BJ (cell line): ENCODE results near the gene TXNRD2. TPM values are rescaled to one million over a fixed set of nuclear protein-coding genes. Genes with fewer than 3 reads are reported as not detected.

Experiments used
- CTCF ChIA-PET: fragments of 350-600 bp; formaldehyde crosslinking; extraction: SDS; loops from one replicate; lab custom pipeline; 2021; ENCODE audit warnings: antibody characterized with exemption, inconsistent platforms; lab: Yijun Ruan, JAX
- POLR2A ChIA-PET: fragments of 300-600 bp; sonication (Branson Sonifier 250); formaldehyde crosslinking; extraction: SDS; loops from one replicate; lab custom pipeline; 2021; ENCODE audit warnings: antibody characterized with exemption; lab: Charles Lee
- DNase-seq: peaks from one replicate; pipeline ENCODE4 v3.0.0-alpha.2; 2011; ENCODE audit warnings: low read depth
- H3K27me3 ChIP-seq: 2 replicates; pipeline ENCODE4 v1.6.0; 2011; ENCODE audit warnings: low read length; ENCODE audit not compliant: control insufficient read depth, insufficient read depth
- H3K36me3 ChIP-seq: 2 replicates; pipeline ENCODE4 v1.5.1; 2011; ENCODE audit warnings: low read length; ENCODE audit not compliant: control insufficient read depth, insufficient read depth
- H3K4me3 ChIP-seq: 2 replicates; pipeline ENCODE4 v1.5.1; 2011; ENCODE audit warnings: low read depth, mild to moderate bottlenecking, control low read depth, low read length
- polyA plus RNA-seq: library from polyadenylated mRNA; depleted of rRNA; stranded (reverse); fragments of >200 nt; gene quantifications from 2 replicates; pipeline ENCODE4 v1.2.3, GENCODE V29; 2011
- TF ChIP-seq, protein P1 (sequence below): IDR thresholded peaks from 2 replicates; pipeline ENCODE4 v1.5.1; 2011; ENCODE audit warnings: low read depth, mild to moderate bottlenecking, control low read depth, inconsistent platforms, low read length, moderate library complexity; ENCODE audit not compliant: insufficient read depth

Gene TXNRD2
- polyA plus RNA-seq, 1 experiment: 28.5 TPM

DNA sequence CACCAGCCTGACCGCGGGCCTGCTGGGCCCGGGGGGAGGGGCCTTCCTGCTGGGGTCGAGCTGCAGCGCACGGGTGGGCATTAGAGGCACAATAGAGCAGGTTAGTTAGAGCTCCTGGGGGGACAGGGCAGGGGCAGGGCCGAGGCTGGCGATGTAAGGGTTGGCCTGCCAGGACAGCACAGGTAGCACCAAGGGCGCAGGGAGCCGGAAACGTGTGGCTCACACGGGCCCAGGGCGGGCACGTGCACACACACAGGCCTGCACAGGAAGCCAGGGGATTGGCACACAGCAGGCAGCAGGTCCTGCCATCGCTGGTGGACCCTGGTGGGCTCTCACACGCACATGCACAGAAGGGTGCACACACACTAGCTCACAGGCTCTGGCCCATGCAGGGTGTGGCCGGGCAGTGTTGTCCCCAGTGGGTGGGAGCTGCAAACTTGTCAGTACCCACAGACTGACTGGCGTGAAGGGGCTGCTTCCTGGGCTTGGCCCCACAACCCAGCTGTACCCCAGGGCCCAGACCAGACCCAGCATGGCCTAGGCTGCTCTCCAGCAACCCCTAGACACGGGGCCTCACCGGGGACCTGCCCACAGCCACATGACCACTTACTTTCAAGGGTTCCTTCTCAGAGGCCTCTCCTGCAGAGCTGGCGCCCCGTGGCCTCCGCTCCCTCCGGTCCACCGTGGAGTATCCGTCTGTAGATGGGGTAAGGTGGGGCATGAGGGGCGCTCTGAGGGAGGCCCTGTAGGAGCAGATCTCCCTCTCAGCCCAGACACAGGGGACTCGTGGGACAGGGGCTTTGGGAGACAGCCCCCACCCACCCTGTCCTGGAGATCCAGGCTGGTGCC is 29.9 kb upstream of the TXNRD2 start:
- Histone ChIP-seq H3K27me3 (no peaks in the 10 kb centered on the region), H3K4me3 (no peak overlapping the region), H3K36me3 (peaks cover 26% of the 10 kb centered on the region)
- no peak for DNase-seq
- TF ChIP-seq, protein P1, sequence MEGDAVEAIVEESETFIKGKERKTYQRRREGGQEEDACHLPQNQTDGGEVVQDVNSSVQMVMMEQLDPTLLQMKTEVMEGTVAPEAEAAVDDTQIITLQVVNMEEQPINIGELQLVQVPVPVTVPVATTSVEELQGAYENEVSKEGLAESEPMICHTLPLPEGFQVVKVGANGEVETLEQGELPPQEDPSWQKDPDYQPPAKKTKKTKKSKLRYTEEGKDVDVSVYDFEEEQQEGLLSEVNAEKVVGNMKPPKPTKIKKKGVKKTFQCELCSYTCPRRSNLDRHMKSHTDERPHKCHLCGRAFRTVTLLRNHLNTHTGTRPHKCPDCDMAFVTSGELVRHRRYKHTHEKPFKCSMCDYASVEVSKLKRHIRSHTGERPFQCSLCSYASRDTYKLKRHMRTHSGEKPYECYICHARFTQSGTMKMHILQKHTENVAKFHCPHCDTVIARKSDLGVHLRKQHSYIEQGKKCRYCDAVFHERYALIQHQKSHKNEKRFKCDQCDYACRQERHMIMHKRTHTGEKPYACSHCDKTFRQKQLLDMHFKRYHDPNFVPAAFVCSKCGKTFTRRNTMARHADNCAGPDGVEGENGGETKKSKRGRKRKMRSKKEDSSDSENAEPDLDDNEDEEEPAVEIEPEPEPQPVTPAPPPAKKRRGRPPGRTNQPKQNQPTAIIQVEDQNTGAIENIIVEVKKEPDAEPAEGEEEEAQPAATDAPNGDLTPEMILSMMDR: no peak
- ChIA-PET POLR2A (no interaction called here), CTCF (interaction anchor here (0.7 to 7.2 kb wide), 8 partner anchors 9 to 104 kb away, joined by 3 to 97 read pairs (median 6); no protein-coding TSS in a partner anchor)

DNA sequence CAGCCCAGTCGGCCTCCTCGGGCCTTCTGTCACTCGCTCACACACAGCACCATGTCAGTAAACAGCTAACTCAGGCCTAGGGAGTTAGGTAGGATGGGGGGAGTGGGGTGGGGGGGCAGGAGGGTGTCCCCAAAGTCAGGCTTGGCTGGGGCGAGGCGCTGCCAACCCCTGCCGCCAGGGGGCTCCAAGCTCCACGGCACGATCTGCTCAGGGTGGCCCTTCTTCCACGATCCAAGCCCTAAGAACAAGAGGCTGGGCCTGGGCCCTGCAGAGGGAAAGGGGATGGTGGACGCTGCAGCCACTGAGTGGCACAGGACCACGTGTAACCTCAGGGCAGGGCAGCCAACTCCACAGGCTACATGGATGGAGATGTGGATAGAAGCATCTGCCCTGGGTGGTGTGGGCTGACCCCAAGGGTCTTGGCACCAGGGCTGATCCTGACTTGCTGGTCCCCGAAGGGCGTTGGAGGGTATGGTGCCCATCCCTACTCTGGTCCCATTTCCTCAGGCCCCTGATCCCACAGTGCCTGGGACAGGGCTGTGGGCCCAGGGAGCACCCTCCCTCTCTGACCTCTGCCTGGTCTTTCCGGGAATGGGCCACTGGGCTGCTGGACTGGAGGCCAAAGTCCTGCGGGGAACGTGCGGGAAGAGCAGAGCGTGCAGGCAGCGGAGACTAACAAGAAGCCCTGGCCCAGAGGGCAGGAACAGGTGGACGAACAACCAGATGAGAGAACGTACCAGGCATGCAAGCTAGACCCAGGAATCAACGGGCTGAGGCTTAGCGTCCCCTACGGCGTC is 29.1 kb upstream of the TXNRD2 start:
- TF ChIP-seq, protein P1: peak; percentile 97
- ChIA-PET CTCF (interaction anchor here (0.7 to 7.2 kb wide), 12 partner anchors 8 to 145 kb away, joined by 3 to 97 read pairs (median 5); partner anchors contain the start of gene RANBP1), POLR2A (no interaction called here)
- Histone ChIP-seq H3K27me3 (no peaks in the 10 kb centered on the region), H3K36me3 (peaks cover 26% of the 10 kb centered on the region), H3K4me3 (no peak overlapping the region)
- no peak for DNase-seq

GRCh38 chr22:19970031-19970478 is 28.4 kb upstream of the TXNRD2 start:
- no peak for DNase-seq
- ChIA-PET CTCF (interaction anchor here (0.6 to 7.2 kb wide), 11 partner anchors 8 to 163 kb away, joined by 3 to 97 read pairs (median 5); partner anchors contain the start of gene RANBP1), POLR2A (no interaction called here)
- Histone ChIP-seq H3K36me3 (peaks cover 27% of the 10 kb centered on the region), H3K27me3 (no peaks in the 10 kb centered on the region), H3K4me3 (no peak overlapping the region)
- TF ChIP-seq, protein P1: no peak

DNA sequence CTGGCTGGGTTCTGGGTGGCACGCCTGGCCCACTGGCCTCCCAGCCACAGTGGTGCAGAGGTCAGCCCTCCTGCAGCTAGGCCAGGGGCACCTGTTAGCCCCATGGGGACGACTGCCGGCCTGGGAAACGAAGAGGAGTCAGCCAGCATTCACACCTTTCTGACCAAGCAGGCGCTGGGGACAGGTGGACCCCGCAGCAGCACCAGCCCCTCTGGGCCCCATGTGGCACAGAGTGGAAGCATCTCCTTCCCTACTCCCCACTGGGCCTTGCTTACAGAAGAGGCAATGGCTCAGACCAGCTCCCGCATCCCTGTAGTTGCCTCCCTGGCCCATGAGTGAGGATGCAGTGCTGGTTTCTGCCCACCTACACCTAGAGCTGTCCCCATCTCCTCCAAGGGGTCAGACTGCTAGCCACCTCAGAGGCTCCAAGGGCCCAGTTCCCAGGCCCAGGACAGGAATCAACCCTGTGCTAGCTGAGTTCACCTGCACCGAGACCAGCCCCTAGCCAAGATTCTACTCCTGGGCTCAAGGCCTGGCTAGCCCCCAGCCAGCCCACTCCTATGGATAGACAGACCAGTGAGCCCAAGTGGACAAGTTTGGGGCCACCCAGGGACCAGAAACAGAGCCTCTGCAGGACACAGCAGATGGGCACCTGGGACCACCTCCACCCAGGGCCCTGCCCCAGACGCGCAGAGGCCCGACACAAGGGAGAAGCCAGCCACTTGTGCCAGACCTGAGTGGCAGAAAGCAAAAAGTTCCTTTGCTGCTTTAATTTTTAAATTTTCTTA is 27.7 kb upstream of the TXNRD2 start:
- Histone ChIP-seq H3K27me3 (no peaks in the 10 kb centered on the region), H3K4me3 (no peak overlapping the region), H3K36me3 (peaks cover 34% of the 10 kb centered on the region)
- TF ChIP-seq, protein P1: no peak
- DNase-seq: no peak
- CTCF ChIA-PET: interaction anchor here (0.6 to 7.2 kb wide), 10 partner anchors 9 to 348 kb away, joined by 3 to 97 read pairs (median 4); partner anchors contain the start of gene RANBP1
- POLR2A ChIA-PET: no interaction called here
